Measurements from ENCODE around the gene SARNP.
"Not testable (repeated sequence)": the region's sequence is repeated elsewhere in the genome, so short reads cannot be mapped to it uniquely, and the experiment has no call there.

The SARNP gene

GRCh38 chr12:55838361-55838760, 20.8 kb upstream of the SARNP start:
- no peak for DNase-seq

GRCh38 chr12:55834400-55834799, 16.9 kb upstream of the SARNP start:
- DNase-seq: not testable (repeated sequence)

- no peak for DNase-seq
These were observed 15.5 kb upstream of the SARNP start for GRCh38 chr12:55833056-55833455.

GRCh38 chr12:55831447-55831815, 13.9 kb upstream of the SARNP start:
- DNase-seq: no peak

- DNase-seq: peak; percentile 62
These were observed 13.3 kb upstream of the SARNP start for GRCh38 chr12:55830601-55831446.

GRCh38 chr12:55829967-55830600, 12.6 kb upstream of the SARNP start:
- DNase-seq: no peak

GRCh38 chr12:55828357-55828756, 10.8 kb upstream of the SARNP start:
- DNase-seq: no peak

- DNase-seq: no peak
These were observed 10.3 kb upstream of the SARNP start for GRCh38 chr12:55827806-55828205.

- no peak for DNase-seq
These were observed 7.2 kb upstream of the SARNP start for GRCh38 chr12:55824726-55825125.

- no peak for DNase-seq
These were observed 5.9 kb upstream of the SARNP start for GRCh38 chr12:55823419-55823818.

GRCh38 chr12:55822228-55822627, 4.7 kb upstream of the SARNP start:
- DNase-seq: no peak

- DNase-seq: peak; percentile 23
These were observed 3.2 kb upstream of the SARNP start for GRCh38 chr12:55820679-55821078.

GRCh38 chr12:55818886-55819285, 1.4 kb upstream of the SARNP start:
- DNase-seq: peak; percentile 28

- DNase-seq: peak; percentile 32
These were observed 710 bp upstream of the SARNP start for GRCh38 chr12:55818140-55818728.

GRCh38 chr12:55816881-55817344, 611 bp downstream of the SARNP start:
- peak; percentile 35 for DNase-seq

- no peak for DNase-seq
These were observed 2.1 kb downstream of the SARNP start for GRCh38 chr12:55815473-55815872.

- no peak for DNase-seq
These were observed 3.3 kb downstream of the SARNP start for GRCh38 chr12:55814257-55814656.

- DNase-seq: no peak
These were observed 5.4 kb downstream of the SARNP start for GRCh38 chr12:55812088-55812487.

GRCh38 chr12:55809274-55809673, 8.2 kb downstream of the SARNP start:
- no peak for DNase-seq

GRCh38 chr12:55806982-55807381, 10.5 kb downstream of the SARNP start:
- DNase-seq: no peak

- no peak for DNase-seq
These were observed 20.0 kb downstream of the SARNP start for GRCh38 chr12:55797550-55797949.

- peak; percentile 41 for DNase-seq
These were observed 20.5 kb downstream of the SARNP start for GRCh38 chr12:55797068-55797467.

- no peak for DNase-seq
These were observed 21.6 kb downstream of the SARNP start for GRCh38 chr12:55795950-55796349.

- no peak for DNase-seq
These were observed 27.6 kb downstream of the SARNP start for GRCh38 chr12:55789893-55790292.

Data from EL (cell line).